Measurements from ENCODE around the gene BTBD7. TPM values are rescaled to one million over a fixed set of nuclear protein-coding genes. Genes with fewer than 3 reads are reported as not detected.

Gene BTBD7
- total and polyA plus RNA-seq, 2 donors (not counting 3 experiments of a cell fraction or from before 2014, with no cell fraction given) = 20.9 to 50.2 TPM

- H3K9me3 ChIP-seq (replicated peaks; ENCODE audit: control insufficient read depth, insufficient read depth, low read length) = no peaks in the 10 kb centered on the region
- H4K20me1 ChIP-seq (replicated peaks; ENCODE audit: control insufficient read depth, extremely low read depth, insufficient read depth, low read length) = peaks cover 16% of the 10 kb centered on the region
- no peaks in the 10 kb centered on the region for H3K9me1 ChIP-seq (replicated peaks; ENCODE audit: control insufficient read depth, extremely low read depth, insufficient read depth, low read length)
- H3K27ac ChIP-seq (ENCODE audit: insufficient read depth, low read depth, low read length) = peak overlapping the region; percentile 78
- ChIA-PET CTCF (interaction anchor here (1.0 to 3.7 kb wide), 5 partner anchors 9 to 111 kb away, joined by 4 to 23 read pairs (median 7); partner anchors contain the start of gene UBR7), POLR2A (no interaction called here)
- no TSS peak for BruUV-seq (replicated peaks)
- H3K79me2 ChIP-seq (ENCODE audit: control insufficient read depth, insufficient read depth, low read length) = peaks cover 87% of the 10 kb centered on the region
- no peak overlapping the region for H3K4me3 ChIP-seq (replicated peaks in 1 of 3; ENCODE audit: insufficient read depth in 1 of 3, low read depth in 1 of 3, low read length in 3 of 3)
- no peaks in the 10 kb centered on the region for H3K27me3 ChIP-seq (ENCODE audit: control insufficient read depth in 2 of 2, insufficient read depth in 2 of 2, low read length in 2 of 2)
- no peaks in the 10 kb centered on the region for H3K36me3 ChIP-seq (ENCODE audit: control insufficient read depth in 2 of 2, extremely low read depth in 1 of 2, insufficient read depth in 2 of 2, low read length in 2 of 2)
- dilution Hi-C loops (cut with MboI; ENCODE audit: extremely low pct_ligation_motif_present, low sequenced_read_pairs) (no loop called here), intact Hi-C loops (cut with micrococcal nuclease) (loop anchor here (1.0 kb wide), 2 partner anchors 10 to 12 kb away; no protein-coding TSS in a partner anchor)
- H3K4me2 ChIP-seq (ENCODE audit: insufficient read depth, low read length) = peak overlapping the region; percentile 89
- H3K9ac ChIP-seq (replicated peaks; ENCODE audit: extremely low read depth, insufficient read depth, low read length) = peak overlapping the region; percentile 27
- TF ChIP-seq POLR2A (IDR thresholded peaks at IDR 0.05; ENCODE audit: low read depth, low read length) (no peak), MAX (IDR thresholded peaks at IDR 0.05; ENCODE audit: insufficient read depth, insufficient read length) (no peak), CTCF (IDR thresholded peaks at IDR 0.05; ENCODE audit: extremely low read depth in 1 of 2, insufficient read depth in 1 of 2, low read depth in 1 of 2, low read length in 2 of 2) (no peak), FOS (IDR thresholded peaks at IDR 0.05; ENCODE audit: borderline replicate concordance, insufficient read depth, low read length) (no peak), EZH2 (IDR thresholded peaks at IDR 0.05; ENCODE audit: borderline replicate concordance, low read depth, low read length, severe bottlenecking) (no peak), POLR2AphosphoS5 (IDR thresholded peaks at IDR 0.05; ENCODE audit: insufficient read depth, low read depth, low read length) (no peak), JUN (IDR thresholded peaks at IDR 0.05; ENCODE audit: borderline replicate concordance, insufficient read depth, insufficient read length, low read depth) (no peak), GATA2 (IDR thresholded peaks at IDR 0.05; ENCODE audit: insufficient read depth, insufficient read length, low read depth, low read length) (no peak)
- FAIRE-seq (no peak), DNase-seq (ENCODE audit: low read depth, low spot score) (no peak)
- H2AFZ ChIP-seq (ENCODE audit: low read depth, low read length) = no peak overlapping the region
- peaks cover 34% of the 10 kb centered on the region for H3K4me1 ChIP-seq (ENCODE audit: control insufficient read depth, extremely low read depth, insufficient read depth, low read length)
Observed at GRCh38 chr14:93318927-93319326, 13.9 kb downstream of the BTBD7 start.

Data from endothelial cell of umbilical vein (primary cell).